GM21723 (cell line): ENCODE measurements around the gene PPL.

Experiments used
- ATAC-seq: cut with Tn5 transposase; IDR thresholded peaks from one replicate; pipeline ENCODE4 v1.9.1; 2021; ENCODE audit warnings: mild to moderate bottlenecking, moderate library complexity; ENCODE audit not compliant: unreplicated experiment

PPL gene

GRCh38 chr16:4836727-4837126 lies 100.2 kb downstream of the PPL start:
- ATAC-seq, result no peak

GRCh38 chr16:4833584-4833983 lies 103.4 kb downstream of the PPL start:
- no peak for ATAC-seq

GRCh38 chr16:4832698-4833343 lies 104.1 kb downstream of the PPL start:
- no peak for ATAC-seq
